Measurements from ENCODE around the gene NFIL3.

Gene NFIL3

DNA sequence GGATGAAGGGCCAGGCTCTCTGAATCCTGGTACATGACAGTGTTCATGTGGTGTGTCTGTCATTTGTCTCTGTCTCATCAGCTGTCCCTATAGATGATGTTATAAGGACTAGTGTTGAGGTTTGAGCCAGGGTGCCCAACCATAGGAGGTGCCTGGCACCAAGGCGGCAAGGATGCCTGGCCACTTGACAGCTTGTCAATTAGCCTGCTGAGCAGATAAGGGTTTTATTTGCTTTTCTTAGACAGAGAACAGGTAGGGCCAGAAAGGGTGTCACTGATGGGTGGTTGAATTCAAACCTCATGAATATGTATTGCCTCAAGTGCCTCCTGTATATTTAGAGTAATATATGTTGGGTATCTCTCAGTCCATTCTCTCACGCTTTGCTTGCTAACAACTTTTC, 31.8 kb downstream of the NFIL3 start:
- no peak for TF ChIP-seq EP300 (IDR thresholded peaks at IDR 0.05; ENCODE audit: borderline replicate concordance)
- TF ChIP-seq, protein P1, sequence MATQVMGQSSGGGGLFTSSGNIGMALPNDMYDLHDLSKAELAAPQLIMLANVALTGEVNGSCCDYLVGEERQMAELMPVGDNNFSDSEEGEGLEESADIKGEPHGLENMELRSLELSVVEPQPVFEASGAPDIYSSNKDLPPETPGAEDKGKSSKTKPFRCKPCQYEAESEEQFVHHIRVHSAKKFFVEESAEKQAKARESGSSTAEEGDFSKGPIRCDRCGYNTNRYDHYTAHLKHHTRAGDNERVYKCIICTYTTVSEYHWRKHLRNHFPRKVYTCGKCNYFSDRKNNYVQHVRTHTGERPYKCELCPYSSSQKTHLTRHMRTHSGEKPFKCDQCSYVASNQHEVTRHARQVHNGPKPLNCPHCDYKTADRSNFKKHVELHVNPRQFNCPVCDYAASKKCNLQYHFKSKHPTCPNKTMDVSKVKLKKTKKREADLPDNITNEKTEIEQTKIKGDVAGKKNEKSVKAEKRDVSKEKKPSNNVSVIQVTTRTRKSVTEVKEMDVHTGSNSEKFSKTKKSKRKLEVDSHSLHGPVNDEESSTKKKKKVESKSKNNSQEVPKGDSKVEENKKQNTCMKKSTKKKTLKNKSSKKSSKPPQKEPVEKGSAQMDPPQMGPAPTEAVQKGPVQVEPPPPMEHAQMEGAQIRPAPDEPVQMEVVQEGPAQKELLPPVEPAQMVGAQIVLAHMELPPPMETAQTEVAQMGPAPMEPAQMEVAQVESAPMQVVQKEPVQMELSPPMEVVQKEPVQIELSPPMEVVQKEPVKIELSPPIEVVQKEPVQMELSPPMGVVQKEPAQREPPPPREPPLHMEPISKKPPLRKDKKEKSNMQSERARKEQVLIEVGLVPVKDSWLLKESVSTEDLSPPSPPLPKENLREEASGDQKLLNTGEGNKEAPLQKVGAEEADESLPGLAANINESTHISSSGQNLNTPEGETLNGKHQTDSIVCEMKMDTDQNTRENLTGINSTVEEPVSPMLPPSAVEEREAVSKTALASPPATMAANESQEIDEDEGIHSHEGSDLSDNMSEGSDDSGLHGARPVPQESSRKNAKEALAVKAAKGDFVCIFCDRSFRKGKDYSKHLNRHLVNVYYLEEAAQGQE (IDR thresholded peaks at IDR 0.05; ENCODE audit: low read depth): no peak
- no peak for TF ChIP-seq FOXM1 (IDR thresholded peaks at IDR 0.05; ENCODE audit: borderline replicate concordance, low read depth)
- no peak for TF ChIP-seq TEAD4 (IDR thresholded peaks at IDR 0.05)
- no peak for TF ChIP-seq CEBPB (IDR thresholded peaks at IDR 0.05)
- no peak for TF ChIP-seq TCF12 (IDR thresholded peaks at IDR 0.05; ENCODE audit: low read depth)
- TF ChIP-seq, protein P2, sequence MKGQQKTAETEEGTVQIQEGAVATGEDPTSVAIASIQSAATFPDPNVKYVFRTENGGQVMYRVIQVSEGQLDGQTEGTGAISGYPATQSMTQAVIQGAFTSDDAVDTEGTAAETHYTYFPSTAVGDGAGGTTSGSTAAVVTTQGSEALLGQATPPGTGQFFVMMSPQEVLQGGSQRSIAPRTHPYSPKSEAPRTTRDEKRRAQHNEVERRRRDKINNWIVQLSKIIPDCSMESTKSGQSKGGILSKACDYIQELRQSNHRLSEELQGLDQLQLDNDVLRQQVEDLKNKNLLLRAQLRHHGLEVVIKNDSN (IDR thresholded peaks at IDR 0.05): no peak
- TF ChIP-seq EGR1 (IDR thresholded peaks at IDR 0.05): no peak
- no peak for TF ChIP-seq RAD21 (IDR thresholded peaks at IDR 0.05; ENCODE audit: low read depth)
- TF ChIP-seq TAF1 (IDR thresholded peaks at IDR 0.05; ENCODE audit: low read depth): no peak
- TF ChIP-seq, protein P3, sequence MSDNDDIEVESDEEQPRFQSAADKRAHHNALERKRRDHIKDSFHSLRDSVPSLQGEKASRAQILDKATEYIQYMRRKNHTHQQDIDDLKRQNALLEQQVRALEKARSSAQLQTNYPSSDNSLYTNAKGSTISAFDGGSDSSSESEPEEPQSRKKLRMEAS (IDR thresholded peaks at IDR 0.05): no peak
- no peak for TF ChIP-seq NFIC (IDR thresholded peaks at IDR 0.05)
- TF ChIP-seq YY1 (IDR thresholded peaks at IDR 0.05; ENCODE audit: low read depth): no peak
- TF ChIP-seq CREB1 (IDR thresholded peaks at IDR 0.05; ENCODE audit: low read depth): no peak
- no peak for TF ChIP-seq ZBTB7A (IDR thresholded peaks at IDR 0.05; ENCODE audit: low read depth)

DNA sequence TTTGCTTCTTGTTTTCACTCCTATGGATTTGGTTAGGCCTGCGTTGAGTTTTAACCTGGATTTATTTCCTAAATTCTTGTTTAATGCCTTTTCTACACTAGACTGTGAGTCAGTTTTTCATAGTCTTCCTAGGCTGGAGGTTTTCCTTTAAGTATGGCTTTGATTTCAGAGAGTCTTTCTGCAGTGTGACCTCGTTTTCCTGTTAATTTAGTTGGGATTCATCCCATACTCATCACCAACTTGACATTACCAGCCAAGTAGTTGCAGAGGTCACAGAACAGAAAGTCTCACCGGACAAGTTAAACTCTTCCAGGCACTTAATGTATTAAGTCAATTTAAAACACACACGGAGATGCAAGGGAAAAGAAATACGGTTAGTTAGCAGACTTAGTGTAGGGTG, 32.2 kb downstream of the NFIL3 start:
- no peak for TF ChIP-seq EGR1 (IDR thresholded peaks at IDR 0.05)
- TF ChIP-seq FOXM1 (IDR thresholded peaks at IDR 0.05; ENCODE audit: borderline replicate concordance, low read depth): no peak
- TF ChIP-seq CEBPB (IDR thresholded peaks at IDR 0.05): no peak
- TF ChIP-seq, protein P1 (IDR thresholded peaks at IDR 0.05; ENCODE audit: low read depth): no peak
- TF ChIP-seq YY1 (IDR thresholded peaks at IDR 0.05; ENCODE audit: low read depth): no peak
- no peak for TF ChIP-seq RAD21 (IDR thresholded peaks at IDR 0.05; ENCODE audit: low read depth)
- TF ChIP-seq TCF12 (IDR thresholded peaks at IDR 0.05; ENCODE audit: low read depth): no peak
- TF ChIP-seq TEAD4 (IDR thresholded peaks at IDR 0.05): no peak
- TF ChIP-seq, protein P2 (IDR thresholded peaks at IDR 0.05): no peak
- no peak for TF ChIP-seq TAF1 (IDR thresholded peaks at IDR 0.05; ENCODE audit: low read depth)
- no peak for TF ChIP-seq ZBTB7A (IDR thresholded peaks at IDR 0.05; ENCODE audit: low read depth)
- no peak for TF ChIP-seq EP300 (IDR thresholded peaks at IDR 0.05; ENCODE audit: borderline replicate concordance)
- no peak for TF ChIP-seq CREB1 (IDR thresholded peaks at IDR 0.05; ENCODE audit: low read depth)
- TF ChIP-seq NFIC (IDR thresholded peaks at IDR 0.05): no peak
- TF ChIP-seq, protein P3 (IDR thresholded peaks at IDR 0.05): no peak

DNA sequence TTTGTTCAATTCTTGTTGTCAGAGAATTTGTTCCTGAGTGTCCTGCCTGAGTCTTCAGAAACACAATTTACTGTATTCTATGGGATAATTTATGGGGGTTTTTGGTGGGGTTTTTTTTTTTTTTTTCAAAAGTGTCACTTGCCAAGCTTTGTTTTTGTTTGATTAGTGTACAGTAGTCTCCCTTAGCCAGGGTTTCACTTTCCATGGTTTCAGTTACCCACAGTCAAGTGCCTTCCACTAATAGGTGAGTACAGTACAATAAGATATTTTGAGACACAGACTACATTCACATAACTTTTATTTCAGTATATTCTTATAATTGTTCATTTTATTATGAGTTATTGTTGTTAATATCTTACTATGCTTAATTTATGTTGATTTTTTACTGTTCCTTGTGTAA, 36.9 kb downstream of the NFIL3 start:
- TF ChIP-seq, protein P1 (IDR thresholded peaks at IDR 0.05; ENCODE audit: low read depth): no peak
- TF ChIP-seq CEBPB (IDR thresholded peaks at IDR 0.05): no peak
- TF ChIP-seq TEAD4 (IDR thresholded peaks at IDR 0.05): no peak
- TF ChIP-seq, protein P3 (IDR thresholded peaks at IDR 0.05): no peak
- TF ChIP-seq NFIC (IDR thresholded peaks at IDR 0.05): no peak
- no peak for TF ChIP-seq TAF1 (IDR thresholded peaks at IDR 0.05; ENCODE audit: low read depth)
- TF ChIP-seq FOXM1 (IDR thresholded peaks at IDR 0.05; ENCODE audit: borderline replicate concordance, low read depth): no peak
- no peak for TF ChIP-seq YY1 (IDR thresholded peaks at IDR 0.05; ENCODE audit: low read depth)
- no peak for TF ChIP-seq ZBTB7A (IDR thresholded peaks at IDR 0.05; ENCODE audit: low read depth)
- TF ChIP-seq RAD21 (IDR thresholded peaks at IDR 0.05; ENCODE audit: low read depth): no peak
- TF ChIP-seq TCF12 (IDR thresholded peaks at IDR 0.05; ENCODE audit: low read depth): no peak
- TF ChIP-seq, protein P2 (IDR thresholded peaks at IDR 0.05): no peak
- no peak for TF ChIP-seq CREB1 (IDR thresholded peaks at IDR 0.05; ENCODE audit: low read depth)
- TF ChIP-seq EP300 (IDR thresholded peaks at IDR 0.05; ENCODE audit: borderline replicate concordance): no peak
- no peak for TF ChIP-seq EGR1 (IDR thresholded peaks at IDR 0.05)

All from Ishikawa (cell line).